GM10266 (cell line): ENCODE measurements around the gene SPPL2B.

Experiments used
- DNase-seq: peaks from one replicate; pipeline ENCODE4 v3.0.0; 2012; ENCODE audit errors: extremely low spot score
- CTCF ChIP-seq: IDR thresholded peaks from 2 replicates; pipeline ENCODE4 v1.5.1; 2012; ENCODE audit warnings: mild to moderate bottlenecking, low read depth; ENCODE audit not compliant: control insufficient read depth, insufficient read depth; ENCODE audit errors: missing control alignments

SPPL2B gene

DNA sequence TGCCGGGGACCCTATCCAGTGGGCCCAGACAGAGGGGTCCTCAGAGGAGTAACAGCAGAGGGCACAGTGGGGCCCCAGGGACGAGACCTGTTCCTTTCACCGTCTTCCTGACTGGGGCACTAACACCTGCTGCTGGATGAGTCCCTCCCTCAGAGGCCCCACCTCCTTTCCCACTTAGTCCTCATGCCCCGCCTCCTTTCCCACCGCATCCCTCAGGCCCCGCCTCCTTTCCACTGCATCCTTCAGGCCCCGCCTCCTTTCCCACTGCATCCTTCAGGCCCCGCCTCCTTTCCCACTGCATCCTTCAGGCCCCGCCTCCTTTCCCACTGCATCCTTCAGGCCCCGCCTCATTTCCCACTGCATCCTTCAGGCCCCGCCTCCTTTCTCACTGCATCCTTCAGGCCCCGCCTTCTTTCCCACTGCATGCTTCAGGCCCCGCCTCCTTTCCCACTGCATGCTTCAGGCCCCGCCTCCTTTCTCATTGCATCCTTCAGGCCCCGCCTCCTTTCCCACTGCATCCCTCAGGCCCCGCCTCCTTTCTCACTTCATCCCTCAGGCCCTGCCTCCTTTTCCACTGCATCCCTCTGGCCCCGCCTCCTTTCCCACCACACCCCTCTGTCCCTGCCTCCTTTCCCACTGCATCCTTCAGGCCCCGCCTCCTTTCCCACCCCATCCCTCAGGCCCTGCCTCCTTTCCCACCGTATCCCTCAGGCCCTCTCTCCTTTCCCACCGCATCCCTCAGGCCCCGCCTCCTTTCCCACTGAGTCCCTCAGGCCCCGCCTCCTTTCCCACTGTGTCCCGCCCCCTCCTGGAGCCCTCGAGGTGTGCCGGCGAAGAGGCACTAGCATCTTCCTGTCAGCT lies 6.7 kb downstream of the SPPL2B start:
- TF ChIP-seq CTCF: no peak

DNA sequence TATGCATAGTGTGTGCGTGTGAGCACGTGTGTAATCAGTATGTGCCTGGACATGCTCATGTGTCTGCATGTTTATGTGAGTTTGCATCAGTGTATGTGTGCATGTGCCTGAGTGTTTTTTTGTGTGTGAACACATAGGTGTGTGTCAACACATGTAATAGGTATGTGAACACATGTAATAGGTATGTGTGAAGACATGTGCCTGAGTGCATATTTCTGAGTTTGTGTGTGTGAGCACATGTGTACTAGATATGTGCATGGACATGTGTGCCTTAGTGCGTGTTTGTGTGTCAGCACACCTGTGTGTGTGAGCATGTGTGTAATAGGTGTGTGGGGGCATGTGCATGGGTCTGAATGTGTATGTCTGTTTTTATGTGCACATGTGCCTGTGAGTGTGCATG lies 7.4 kb downstream of the SPPL2B start:
- no peak for DNase-seq
- TF ChIP-seq CTCF: no peak

More for the DNA sequence above, 6.7 kb downstream of the SPPL2B start:
- no peak for DNase-seq

- TF ChIP-seq CTCF: no peak
- no peak for DNase-seq
Measured at GRCh38 chr19:2336528-2337328, 8.2 kb downstream of the SPPL2B start.

DNA sequence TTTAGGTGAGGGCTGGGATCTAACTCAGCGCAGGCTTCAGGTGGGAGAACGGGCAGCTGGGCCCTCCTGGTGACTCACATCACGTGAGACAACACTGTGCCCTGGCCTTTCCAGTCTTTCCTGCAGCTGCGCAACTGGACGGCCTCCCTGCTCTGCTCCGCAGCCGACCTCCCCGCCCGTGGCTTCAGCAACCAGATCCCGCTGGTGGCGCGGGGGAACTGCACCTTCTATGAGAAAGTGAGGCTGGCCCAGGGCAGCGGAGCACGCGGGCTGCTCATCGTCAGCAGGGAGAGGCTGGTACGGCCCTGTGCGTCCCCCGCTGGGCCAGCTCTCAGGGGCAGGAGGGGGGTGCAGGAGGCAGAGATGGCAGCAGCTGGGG lies 8.8 kb downstream of the SPPL2B start:
- no peak for TF ChIP-seq CTCF
- DNase-seq: no peak

GRCh38 chr19:2338055-2338615 lies 9.7 kb downstream of the SPPL2B start:
- no peak for TF ChIP-seq CTCF
- DNase-seq: no peak

DNA sequence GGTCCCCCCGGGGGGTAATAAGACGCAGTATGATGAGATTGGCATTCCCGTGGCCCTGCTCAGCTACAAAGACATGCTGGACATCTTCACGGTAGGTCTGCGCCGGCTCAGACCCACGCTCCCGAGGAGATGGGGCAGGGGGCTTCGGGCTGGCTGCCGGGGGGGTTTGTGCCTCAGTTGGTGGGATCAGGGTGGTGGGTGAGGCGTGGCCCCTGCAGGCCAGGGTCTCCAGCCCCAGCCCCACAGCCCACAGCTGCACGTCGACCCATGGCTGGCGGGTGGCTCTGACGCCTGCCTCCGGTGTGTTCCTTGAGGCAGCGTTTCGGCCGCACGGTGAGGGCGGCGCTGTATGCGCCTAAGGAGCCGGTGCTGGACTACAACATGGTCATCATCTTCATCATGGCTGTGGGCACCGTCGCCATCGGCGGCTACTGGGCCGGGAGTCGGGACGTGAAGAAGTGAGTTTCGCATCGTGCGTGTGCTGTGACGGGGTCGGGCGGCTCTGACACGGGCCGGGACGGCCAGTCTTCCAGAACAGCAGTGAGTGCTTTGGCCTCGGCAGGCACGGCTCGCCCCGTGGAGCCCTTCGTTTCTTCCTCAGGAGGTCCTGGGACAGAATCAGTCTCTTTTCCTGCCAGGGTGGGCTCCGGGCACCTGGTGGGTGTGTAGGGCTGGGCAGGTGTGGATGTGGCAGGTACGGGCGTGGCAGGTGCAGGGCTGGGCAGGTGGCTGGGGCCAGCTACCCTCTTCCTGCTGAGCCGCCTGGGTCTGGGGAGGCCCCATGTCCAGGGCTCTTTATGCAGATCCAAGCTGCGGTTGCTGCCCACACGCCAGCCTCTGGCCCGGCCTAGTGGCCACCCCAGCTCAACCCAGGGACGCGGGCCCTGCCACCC lies 10.5 kb downstream of the SPPL2B start:
- TF ChIP-seq CTCF: no peak
- no peak for DNase-seq
